HG03139 (cell line): ENCODE measurements around the gene CMKLR1.

Source experiments
- ATAC-seq: cut with Tn5 transposase; IDR thresholded peaks from one replicate; pipeline ENCODE4 v1.9.1; 2021; ENCODE audit not compliant: unreplicated experiment

The CMKLR1 gene

DNA sequence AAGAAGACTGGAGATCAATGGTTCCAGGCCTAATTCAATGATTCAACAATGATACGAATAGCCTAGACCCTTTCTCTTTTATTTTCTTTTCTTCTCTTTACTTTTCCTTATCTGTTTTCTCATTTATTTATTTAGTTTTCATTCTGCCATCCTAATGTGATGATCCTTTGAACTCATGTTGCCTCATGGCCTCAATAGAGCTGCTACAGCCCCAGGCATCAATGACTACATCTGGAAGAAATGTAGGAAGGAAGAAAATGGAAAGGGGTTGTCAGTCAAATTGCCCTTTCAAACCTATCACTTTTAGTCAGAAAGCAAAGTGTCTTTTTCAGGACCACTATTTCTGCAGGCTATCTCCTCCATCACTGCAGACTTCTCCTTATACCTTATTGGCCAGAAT, 69.9 kb downstream of the CMKLR1 start:
- no peak for ATAC-seq

DNA sequence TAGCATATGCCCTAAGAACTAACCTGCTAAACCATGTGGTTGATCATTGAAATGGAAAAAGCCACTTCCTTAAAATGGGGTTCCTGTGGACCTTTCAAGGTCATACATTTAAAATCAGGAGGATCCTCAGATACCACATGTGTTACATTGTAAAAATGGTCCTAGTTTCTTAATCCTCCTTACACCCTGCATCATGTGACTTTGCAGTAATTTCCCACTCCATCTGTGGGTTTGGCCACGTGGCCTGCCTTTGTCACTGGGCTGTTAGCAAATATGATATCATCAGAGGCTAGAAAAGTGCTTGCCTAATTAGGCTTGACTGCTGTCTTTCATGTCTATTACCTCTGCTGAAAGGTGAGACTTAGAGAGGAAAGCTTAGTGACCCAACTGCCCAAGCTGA, 70.7 kb downstream of the CMKLR1 start:
- no peak for ATAC-seq

DNA sequence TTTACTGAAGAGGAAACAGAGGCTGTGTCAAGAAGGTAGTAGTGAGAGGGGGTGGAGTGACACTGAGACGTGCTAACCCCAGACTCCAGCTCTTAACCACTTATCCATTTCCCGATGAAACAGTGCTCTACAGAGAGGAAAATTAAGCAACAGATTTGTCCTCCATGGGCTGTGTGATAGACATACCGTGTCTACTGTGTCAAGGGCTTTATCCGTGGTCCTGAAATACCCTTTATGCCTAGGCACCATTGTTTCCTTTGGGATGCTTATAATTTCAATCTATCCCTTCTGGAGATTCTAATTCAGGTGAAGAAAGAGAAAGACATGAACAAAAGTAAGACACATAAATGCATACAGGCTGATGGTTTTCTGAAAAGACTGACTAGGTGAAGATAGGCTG, 71.7 kb downstream of the CMKLR1 start:
- no peak for ATAC-seq

DNA sequence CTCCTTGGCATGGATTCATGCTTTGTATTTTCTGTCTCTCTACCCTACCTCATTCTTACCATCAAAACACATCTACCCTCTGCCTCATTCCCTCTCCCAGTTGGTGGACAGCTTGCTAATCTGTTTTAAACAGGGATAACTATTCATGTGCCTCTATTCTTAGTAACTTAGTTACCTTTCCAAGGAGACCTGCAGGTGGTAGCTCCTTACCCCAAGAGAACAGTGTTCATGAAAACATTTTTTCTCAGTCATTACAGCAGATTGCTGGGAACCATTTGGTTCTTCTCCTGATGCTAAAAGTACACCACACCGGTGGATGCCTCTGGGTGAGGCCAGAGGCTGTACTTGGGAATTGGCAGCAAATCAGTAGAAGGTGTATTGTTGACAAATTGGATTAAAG, 73.0 kb downstream of the CMKLR1 start:
- ATAC-seq, result no peak

DNA sequence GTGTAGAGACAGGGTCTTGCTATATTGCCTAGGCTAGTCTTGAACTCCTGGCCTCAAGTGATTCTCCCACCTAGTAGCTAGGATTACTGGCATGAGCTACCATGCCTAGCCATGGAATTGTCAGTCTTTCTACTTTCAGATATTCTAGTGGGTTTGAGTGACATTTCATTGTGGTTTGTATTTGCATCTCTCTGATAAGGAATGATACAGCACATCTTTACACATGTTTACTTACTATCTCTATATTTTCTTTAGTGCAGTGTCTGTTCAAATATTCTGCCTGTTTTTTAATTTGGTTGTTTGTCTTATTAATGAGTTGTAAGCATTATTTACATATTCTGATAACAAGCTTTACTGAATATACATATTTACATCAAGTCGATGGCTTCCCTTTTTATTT, 73.6 kb downstream of the CMKLR1 start:
- ATAC-seq, result no peak

DNA sequence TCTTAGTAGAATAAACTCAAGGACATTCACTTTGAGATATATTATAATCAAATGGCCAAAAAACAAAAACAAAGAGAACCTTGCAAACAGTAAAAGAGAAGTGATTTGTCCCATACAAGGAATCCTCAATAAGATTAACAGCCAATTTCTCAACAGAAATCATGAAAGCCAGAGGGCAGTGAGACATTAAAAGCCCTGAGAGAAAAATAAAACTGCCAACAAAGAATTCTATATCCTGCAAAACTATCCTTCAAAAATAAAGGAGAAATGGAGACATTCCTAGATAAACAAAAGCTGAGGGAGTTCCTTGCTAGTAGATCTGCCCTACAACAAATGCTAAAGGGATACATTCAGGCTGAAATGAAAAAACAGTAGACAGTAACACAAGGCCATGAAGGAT, 78.1 kb downstream of the CMKLR1 start:
- no peak for ATAC-seq

DNA sequence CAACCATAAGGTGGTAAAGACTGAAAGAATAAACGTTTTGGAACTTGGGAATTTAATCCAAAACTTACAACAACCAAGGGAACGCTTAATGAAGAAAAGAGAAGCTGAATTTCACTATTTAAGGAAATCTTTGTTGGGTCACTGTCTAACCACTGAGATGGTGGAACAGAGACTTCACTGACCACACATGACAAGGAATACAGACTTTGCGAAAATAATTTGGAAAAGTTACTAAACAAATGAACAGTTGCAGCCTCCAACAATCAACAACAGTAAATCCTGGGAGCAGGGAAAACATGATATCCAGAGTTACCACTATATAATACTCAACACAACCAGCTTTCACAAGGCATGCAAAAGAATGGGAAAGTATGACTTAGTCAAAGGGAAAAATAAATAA, 79.1 kb downstream of the CMKLR1 start:
- no peak for ATAC-seq

DNA sequence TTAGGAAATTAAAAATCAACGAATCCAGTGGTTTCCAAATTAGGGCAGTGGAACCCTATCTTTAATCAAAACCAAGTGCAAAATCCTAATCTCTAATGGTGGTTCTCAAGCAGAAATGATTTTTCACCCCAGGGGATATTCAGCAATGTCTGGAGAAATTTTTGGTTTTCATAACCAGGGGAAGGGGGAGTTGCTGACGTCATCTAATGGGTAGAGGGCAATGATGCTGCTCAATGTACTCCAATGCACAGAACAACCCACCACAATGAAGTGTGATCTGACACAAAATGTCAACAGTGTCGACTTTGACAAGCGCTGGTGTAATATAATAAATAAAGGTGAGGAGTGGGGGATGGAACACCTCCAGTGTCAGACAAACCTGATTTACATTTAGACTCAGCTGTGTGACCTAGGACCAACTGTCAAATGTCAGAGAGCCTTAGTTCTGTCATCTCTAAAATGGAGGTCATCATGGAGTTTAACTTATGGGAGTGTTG, 81.5 kb downstream of the CMKLR1 start:
- ATAC-seq, result no peak

DNA sequence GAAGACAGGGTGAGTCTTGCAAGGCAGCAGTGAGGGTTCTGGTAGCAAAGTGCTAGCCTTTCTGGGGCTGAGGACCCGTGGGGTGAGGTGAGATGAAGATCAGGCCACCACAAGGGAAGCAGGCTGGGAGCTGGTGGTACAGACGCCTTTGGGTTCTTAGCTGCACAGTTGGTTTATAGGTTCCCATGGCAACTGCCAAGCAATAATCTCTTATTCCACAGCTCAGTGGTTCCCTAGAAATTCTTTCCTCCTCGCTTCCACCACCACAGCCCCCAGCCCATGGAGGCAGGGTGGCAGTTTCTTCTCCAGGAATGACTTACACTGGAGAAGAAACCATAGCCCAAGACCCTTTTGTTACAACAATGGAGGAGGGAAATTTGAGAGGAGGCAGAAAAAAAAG, 82.1 kb downstream of the CMKLR1 start:
- no peak for ATAC-seq

DNA sequence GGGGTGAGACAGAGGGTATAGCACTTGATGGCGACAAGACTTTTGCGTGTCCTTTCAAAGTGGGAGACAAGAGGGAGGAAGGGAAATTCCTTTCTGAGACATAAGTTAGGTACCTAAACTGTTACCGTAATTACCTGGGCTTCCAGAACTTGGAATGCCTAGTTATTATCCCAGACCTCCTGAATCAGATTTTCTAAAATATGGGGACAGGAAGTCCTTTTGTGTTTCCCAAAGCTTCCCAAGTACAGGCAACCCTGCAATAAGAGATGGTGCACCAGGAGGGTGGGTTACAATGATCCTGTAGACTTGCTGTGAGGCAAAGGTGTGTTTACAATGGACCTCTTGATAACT, 83.9 kb downstream of the CMKLR1 start:
- ATAC-seq, result no peak

DNA sequence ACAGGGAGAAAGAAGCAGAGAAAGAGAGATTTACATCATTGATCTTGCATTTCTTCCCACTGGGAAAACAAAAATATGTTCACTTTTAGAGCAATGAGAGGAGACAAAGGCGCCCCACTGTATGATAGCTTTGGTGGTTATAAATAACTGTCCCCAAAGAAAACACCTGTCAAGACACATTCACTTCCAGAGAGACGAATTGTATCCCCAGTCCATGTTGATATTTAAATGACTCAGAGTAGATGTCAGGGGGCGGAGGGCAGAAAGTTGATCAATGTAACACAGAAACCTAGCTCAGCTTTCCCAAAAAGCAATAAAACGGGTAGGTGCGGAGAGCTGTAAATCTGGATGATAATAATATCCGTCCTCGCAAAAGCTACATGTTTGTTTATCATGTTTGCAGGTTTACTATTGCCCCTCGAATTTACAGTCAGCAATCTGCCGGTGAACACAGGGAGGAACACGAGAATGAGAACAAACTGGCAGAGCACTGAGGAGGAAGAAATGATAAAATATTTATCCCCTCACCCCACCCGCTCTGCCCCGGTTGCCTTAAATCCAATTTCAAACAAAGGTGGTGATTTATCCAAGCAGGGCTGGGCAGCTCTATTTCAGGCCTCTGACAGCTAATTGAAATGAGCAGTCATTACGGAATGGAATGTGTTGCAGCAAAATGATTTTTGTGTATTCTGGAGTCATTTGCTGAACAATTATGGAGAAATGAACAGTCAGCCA, 84.4 kb downstream of the CMKLR1 start:
- no peak for ATAC-seq

DNA sequence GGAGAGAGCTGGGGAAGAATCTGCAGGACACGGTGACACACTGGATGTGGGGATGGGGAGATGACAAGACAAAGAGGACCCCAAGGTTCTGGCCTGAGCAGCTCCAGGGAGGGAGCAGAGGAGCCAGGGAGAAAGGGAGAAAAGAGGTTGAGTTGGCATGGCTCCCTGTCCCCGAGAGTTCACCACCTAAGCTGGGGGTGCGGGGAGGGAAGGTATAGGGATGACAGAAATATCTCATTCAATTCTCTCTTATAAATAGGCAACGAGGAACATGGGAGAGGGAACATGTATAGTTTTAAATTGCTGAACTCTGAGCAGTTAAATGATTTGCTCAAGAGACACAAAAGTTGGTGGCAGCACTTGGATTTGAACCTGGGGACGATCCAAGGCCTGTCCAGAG, 85.1 kb downstream of the CMKLR1 start:
- no peak for ATAC-seq

DNA sequence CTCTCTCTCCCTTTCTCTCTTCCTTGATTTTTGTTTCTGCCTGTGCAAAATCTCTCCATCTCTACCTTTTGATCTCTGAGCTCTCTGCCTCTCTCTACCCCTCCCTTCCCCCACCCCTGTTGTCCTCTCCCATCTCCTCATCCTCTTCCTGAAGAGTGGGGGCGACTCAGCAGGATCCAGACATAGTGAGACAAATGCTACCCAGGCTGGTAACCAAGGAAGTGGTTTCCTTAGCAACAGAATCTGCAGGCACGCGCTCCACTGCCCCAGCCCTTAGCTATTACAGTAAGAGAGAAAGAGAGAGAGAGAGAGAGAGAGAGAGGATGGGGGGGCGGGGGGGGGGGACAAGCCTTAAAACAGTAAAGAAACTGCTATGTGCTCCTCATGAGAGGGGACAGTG, 85.6 kb downstream of the CMKLR1 start:
- ATAC-seq, result no peak

DNA sequence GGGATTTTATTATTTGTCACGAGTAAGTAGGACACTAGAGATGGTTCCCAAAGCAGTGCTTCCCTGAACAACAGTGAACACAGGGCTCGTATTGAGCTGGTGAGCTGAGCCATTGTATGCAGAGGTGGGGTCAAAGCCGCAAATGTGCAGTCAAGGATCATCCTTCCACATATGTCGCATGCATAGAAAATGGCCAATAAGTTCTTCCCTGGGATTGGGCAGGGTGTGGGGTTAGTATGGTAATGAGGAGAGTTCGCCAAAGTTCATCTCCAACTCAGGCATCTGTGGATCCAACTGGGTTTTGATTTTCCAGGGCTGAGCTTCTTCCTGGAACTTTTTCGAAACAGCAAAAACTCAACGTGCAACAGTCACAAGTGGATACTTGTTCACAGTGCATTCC, 86.6 kb downstream of the CMKLR1 start:
- ATAC-seq, result no peak

DNA sequence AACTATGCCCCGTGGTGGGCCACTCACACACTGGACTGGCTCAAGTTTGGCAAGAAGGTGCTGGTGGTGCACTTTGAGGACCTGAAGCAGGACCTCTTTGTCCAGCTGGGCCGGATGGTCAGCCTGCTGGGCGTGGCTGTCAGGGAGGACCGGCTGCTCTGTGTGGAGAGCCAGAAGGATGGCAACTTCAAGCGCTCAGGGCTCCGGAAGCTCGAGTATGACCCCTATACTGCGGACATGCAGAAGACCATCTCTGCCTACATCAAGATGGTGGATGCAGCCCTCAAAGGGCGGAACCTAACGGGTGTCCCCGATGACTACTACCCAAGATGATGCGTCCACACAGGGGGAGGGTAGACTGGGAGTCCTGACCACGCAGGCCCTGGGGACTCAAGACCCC, 91.1 kb downstream of the CMKLR1 start:
- ATAC-seq, result no peak

DNA sequence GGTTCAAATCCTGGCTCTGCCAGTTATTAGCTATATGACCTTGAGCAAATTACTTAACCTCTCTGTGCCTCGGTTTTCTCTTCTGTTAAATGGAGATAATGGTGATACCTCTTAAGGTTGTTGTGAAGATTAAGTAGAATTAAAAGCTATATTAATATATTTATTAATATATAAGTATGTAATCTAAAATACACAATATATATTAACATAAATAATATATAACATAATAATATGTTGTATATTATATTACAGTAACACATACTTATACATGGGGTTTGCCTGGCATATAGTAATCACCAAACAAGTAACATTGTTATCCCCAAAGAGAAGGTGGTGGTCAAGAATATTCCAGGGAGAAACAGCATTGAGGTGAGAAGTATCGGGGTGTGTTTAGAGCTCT, 92.0 kb downstream of the CMKLR1 start:
- ATAC-seq, result no peak

DNA sequence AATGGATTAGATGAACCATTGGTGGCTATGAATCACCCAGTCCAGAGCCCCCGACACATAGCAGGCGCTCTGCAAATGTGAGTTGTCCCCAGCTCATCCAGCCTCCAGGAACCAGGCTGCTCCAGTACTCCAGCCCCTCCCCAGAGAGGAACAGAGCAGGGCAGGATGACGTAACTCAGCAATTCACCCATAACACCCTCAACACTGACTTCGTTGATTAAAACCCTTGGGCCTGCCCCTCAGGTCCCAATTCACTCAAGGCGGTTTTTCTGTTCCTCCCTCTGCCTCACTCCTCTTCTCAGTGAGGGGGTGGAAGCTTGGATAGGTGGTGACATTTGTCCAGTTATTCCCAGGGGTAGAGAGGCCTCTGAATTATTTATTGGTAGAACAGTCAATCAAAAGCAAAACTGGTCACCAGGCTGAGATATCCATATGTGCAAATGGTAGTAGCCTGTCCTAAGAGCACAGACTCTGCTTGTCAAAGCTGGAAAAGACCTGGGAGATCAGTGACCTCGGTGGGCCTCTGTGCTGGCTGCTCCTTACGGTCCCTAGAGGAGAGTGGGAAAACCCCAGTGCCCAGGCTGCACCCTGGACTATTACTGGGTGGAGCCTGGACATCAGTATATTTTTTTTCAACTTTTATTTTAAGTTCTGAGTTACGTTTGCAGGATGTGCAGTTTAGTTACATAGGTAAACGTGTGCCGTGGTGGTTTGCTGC, 97.0 kb downstream of the CMKLR1 start:
- no peak for ATAC-seq

DNA sequence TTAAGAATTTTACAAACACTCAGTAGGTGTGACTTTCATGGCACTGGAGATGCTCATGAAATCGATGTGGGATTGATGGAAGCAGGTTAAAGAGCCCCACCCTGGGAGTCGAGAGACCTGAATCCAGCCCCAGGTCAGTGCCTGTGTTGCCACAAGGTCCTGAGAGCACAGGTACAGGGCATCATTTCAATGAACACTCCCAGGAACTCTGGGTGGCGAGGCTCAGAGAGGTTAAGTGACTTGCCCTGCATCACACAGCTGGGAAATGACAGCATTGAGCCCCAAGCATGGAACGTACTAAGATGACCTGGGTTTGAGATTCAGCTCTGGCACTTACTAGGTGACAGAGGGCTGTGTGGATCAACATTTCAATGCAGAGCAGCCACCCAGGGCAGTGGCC, 98.2 kb downstream of the CMKLR1 start:
- no peak for ATAC-seq

DNA sequence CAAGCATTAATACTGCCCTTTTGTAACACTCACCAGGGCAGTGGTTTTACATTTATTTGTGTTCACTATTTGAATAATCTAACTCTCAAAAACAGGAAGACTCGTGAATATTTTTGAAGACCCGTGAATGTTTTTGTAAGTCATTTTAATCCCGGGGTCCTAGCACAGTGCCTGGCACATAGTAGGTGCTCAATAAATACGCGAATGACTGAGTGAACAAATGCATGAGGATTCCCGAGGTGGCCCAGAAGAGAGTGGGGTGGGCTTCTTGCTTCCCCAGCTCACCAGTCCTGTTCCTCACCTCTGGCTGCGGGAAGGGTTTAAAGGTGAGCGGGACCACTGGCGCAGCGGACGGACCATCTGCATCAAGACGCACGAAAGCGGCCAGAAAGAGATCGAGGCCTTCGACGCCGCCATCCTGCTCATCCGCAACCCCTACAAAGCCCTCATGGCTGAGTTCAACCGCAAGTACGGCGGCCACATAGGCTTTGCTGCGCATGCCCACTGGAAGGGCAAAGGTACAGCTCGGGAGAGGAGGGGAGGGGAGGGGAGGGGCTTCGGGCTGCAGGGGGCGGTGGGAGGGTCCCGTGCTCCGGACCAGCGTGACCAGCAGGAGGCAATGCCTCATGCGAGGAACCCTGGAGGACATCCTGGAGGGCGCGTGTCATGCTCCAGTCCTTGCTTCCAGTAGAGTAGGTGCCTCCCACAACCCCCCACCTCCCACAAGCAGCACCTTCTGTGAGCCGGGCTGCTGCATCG, 98.9 kb downstream of the CMKLR1 start:
- ATAC-seq, result no peak

DNA sequence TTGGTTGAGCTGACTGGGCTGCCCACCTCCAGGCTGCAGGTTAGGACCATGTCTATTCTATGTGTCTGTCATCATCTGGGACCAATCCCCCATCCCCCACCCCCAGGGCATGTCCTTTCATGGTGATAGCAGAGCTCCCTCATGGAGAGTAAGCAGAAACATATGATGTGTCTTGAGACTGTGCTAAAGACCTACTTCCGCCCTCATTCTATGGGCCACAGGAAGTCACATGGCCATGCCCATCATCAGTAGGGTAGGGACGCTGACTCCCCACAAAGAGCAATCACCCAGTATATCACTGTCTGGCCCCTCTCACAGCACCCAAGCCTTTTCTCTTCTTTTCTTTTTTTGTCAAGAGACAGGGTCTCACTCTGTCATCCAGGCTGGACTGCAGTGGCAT, 99.7 kb downstream of the CMKLR1 start:
- ATAC-seq, result no peak

DNA sequence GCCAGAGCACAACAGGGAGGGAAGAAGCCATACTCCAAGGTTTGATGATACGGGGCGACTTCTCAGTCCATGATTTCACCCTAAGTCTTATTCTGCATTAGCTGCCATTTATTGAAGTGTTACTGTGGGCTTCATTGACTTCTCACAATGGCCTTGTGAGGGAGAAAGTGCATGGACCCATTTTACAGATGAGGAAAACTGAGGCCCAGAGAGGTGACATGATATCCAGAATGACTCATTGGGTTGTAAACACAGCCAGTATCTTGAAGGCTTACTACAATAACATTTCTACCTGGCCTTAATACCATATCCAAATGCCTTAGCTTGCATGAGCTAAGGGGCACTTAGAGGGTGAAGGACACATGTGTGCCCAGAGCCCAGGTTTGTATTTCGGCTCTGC, 100.6 kb downstream of the CMKLR1 start:
- ATAC-seq, result no peak
